Fibroblast of skin of scalp (primary cell): ENCODE data around the gene PLIN5.
A peak's percentile ranks its signal among the peaks of the same experiment; 100 is the strongest.

ENCODE experiments used
- DNase-seq: peaks from one replicate; pipeline ENCODE4 v3.0.0-alpha.2; 2013

PLIN5 gene

DNA sequence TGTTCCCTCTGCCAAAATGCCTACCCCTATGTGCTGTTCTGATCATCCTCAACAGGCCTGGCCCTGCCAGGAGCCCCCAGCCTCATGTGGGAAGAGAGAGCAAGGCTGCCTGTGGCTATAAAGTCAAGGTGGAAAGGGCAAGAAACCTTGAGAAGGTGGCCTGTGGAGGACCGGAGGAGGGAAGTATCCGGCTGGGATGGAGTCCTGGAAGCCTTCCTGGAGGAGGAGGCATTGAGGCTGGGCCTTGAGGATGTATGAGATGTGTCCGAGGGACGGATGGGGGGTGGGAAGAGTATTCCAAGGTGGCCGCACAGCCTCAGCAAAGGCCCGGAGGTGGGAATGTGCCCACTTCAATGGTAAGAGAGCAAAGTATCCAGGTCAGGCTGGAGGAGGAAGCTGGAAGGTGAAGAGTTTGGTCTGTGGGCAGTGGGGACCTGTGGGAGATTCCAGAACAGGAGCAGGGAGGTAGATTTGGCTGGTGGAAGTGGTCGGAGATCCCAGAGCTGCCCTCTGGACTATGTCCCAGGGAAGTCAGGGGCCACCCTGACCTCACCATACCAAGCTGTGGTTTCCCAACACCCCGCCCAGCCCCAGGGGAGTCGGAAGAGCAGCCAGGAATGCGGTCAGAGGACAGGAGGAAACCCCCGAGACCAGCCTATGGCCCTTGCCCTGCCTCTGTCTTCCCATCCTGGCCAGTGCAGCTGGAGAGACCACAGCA lies 13.7 kb downstream of the PLIN5 start:
- DNase-seq, result no peak

DNA sequence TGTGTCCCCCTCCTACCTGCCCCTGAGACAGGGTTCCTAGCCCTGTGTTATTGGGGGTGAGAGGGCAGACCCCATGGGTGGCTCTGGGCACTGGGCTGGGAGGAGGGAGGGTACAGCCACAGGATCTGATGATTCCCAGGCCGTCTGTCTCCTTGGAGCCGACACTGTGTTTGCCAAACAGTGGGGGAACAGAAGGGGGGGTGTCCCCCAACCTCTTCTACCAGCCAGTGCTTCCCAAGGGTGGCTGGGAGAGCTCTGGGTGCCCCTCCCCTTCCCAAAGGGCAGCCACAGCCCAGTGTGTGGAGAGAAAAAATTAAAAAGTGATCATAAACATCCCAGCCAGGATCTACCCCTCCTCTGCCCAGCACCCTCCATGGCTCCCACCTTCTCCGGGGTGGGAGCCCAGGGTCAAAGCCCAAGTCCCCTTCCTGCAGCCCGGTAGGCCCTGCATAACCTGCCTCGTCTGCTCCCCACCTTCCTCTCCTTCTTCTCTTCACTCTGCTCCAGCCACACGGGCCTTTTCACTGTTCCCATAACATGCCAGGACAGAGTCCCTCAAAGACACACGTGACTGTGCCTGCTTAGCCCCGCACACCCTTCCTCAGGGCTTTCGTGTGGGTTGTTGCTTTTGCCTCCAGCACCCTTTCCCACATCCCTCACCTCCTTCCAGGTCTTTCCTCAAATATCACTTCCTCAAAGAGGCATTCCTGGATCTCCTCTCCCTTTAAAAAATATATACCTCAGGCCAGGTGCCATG lies 15.3 kb downstream of the PLIN5 start:
- no peak for DNase-seq

DNA sequence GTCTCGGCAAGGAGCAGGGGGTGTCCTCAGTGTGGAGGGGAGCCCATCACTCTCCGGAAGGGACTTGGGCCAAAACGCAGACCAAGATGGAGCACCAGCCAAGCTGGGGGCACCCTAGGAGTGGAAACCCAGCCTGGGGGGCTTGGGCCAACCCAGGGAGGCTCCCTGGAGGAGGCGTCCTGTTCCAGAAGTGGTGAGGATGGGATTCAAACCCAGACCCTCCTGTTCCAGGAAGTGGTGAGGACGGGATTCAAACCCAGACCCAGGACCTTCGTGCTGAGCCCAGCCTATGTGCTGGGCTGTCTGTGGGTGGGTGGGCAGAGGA lies 15.9 kb downstream of the PLIN5 start:
- DNase-seq, result no peak

DNA sequence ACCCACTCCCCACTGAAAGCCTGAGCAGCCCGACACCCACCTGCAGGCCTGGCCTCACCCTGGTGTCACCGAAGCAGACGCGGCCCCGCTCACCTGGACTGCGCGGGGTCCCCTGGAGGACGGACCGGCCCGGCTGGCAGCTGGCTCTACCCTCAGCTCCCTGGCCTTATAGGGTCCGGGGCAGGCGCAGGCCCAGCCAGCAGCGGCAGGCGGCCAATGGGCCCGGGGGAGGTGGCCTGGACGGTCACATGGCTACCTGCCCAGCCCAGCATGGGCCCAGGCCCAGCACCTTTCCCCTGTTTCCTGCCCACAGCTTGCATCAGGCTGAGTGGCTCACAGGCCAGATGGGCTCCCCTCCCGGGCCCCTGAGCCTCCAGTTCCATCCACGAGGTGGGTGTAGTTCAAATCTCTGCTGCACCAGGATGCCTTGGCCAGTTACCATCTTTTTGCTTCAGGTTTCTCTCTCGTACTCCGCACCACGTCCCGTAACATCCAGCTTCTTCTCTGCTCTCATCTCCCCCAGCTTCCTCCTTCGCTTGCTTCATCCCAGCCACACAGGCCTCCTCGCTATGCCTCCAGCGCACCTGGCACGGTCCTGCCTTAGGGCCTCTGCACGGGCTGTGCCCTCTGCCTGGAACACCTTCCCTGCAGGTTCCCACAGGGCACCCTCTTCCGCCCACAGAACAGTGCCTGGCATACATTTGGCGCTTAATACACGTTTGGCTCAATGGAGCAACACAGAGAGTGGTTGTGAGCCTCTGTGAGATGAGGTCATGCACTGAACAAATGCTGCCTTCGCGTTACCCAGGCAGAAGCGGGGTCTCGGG lies 16.5 kb downstream of the PLIN5 start, which contains the start of gene PLIN4:
TSS of gene PLIN4 (minus strand) at position 142 of the 827 bp plus-strand sequence. CDS start 214 bp downstream, outside the sequence.
- no peak for DNase-seq

DNA sequence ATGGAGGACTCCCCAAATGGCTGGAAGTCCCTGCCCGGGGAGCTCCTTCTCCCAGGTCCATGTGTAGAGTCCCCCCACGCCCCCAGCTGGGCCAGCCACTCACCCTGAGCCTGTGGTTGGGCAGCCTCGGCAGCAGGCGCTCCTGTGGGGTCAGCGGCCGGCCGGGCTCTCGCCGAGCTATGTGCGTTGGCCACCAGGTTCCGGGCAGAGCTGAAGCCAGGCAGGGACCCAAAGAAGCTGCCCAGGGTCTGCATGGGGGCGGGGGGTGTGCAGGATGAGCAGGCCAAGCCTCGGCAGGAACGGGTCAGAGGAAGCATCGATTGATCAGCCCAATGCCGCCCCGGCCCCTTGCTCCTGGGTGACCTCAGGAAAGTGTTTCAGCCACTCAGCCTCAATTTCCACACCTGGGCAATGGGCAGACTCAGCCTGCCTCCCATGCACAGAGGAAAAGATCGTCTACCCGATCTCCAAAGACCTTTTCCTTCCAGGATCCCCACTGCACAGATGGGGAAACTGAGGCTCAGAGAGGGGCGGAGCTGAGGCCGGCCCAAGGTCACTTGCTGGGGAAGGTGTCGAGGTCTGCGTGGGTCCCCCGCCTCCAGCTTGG lies 17.5 kb downstream of the PLIN5 start:
- DNase-seq, result no peak

DNA sequence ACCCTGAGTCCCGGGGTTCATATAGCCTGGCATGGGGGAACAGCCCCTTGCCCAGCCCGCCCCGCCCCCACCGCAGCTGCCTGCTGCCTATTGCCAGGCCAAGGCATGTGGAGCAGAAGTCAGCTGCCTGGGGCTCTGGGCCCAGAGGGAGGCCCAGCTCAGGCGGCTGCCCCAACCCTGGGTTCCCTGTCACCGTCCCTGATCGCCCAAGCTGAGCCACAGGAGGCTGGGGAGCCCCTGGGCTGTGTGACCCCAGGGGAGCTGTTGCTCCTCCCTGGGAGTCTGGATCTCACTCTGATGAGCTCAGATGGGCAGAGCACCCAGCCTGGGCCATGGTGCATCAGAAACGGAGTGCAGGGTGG lies 18.1 kb downstream of the PLIN5 start:
- DNase-seq, result no peak

DNA sequence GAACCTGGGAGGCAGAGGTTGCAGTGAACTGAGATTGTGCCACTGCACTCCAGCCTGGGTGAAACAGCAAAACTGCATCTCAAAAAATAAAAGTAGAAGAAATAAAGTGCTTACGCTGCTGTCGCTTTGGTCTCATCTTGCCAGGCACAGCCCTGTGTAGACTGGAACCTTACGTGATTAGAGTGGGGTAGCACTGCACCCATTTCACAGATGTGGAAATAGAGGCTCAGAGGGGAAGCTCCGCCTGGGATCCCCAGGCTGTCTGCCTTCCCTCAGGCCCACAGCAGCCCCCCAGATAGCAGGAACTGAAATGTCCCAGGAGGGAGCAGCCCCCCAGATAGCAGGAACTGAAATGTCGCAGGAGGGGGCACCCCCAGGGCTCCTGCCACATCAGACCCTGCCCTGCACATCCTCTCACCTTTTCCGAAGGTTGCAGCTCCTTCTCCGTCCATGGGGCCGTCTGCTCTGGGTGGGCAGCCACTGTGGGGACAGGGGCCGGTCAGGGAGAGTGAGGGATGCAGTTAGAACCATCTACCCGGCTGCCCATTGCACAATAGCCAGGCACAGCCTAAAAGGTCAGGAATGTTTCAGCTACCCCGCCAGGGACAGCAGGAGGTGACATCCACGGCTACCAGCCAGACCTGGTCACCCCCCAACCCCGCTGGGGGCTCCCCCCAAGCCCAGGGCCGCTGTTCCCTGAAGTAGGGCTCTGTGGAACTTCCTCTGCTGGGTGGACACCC lies 18.7 kb downstream of the PLIN5 start:
- DNase-seq, result no peak

DNA sequence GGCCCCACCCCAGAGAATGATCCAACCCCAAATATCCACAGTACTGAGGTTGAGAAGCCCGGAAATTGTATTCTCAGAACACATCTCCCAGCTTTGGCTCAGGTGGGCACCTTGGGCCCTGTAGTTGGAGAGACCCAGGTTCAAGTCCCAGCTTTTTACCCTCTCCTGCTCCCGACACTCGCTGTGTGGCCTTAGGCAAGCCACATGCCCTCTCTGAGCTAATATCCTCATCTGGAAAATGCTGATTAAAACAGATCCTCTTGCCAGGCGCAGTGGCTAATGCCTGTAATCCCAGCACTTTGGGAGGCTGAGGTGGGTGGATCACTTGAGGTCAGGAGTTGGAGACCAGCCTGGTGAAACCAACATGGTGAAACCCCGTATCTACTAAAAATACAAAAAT lies 19.3 kb downstream of the PLIN5 start:
- DNase-seq, result no peak

DNA sequence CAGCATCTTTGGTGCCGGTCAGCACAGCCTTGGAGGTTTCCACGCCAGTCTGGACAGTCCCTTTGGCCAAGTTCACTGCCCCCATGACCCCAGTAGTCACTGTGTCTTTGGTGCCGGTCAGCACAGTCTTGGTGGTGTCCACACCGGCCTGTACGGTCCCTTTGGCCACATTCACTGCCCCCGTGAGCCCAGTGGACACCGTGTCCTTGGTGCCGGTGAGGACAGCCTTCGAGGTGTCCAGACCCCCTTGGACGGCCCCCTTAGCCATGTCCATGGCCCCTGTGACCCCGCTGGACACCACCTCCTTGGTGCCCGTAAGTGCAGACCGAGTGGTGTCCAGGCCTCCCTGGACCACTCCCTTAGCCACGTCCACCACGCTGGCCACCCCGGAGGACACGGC lies 21.8 kb downstream of the PLIN5 start:
- no peak for DNase-seq

DNA sequence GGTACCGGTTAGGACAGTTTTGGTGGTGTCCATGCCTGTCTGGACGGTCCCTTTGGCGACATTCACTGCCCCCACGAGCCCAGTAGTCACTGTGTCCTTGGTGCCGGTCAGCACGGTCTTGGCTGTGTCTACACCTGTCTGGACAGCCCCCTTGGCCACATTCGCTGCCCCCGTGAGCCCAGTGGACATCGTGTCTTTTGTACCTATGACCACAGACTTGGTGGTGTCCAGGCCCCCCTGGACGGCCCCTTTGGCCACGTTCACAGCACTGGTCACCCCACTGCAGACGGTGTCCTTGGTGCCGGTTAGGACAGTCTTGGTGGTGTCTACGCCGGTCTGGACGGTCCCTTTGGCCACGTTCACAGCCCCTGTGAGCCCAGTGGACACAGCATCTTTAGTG lies 23.0 kb downstream of the PLIN5 start:
- DNase-seq, result no peak

DNA sequence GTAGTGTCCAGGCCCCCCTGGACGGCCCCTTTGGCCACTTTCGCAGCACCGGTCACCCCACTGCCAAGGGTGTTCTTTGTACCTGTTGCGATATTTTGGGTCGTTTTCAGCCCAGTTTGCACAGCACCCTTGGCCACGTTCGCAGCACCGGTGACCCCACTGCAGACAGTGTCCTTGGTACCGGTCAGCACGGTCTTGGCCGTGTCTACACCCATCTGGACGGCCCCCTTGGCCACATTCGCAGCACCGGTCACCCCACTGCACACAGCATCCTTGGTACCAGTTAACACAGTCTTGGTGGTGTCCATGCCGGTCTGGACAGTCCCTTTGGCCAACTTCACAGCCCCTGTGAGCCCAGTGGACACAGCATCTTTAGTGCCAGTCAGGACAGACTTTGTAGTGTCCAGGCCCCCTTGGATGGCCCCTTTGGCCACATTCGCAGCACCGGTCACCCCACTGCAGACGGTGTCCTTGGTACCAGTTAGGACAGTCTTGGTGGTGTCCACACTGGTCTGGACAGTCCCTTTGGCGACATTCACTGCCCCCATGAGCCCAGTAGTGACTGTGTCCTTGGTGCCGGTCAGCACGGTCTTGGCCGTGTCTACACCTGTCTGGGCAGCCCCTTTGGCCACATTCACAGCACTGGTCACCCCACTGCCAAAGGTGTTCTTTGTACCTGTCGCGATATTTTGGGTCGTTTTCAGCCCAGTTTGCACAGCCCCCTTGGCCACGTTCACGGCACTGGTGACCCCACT lies 23.5 kb downstream of the PLIN5 start:
- no peak for DNase-seq

DNA sequence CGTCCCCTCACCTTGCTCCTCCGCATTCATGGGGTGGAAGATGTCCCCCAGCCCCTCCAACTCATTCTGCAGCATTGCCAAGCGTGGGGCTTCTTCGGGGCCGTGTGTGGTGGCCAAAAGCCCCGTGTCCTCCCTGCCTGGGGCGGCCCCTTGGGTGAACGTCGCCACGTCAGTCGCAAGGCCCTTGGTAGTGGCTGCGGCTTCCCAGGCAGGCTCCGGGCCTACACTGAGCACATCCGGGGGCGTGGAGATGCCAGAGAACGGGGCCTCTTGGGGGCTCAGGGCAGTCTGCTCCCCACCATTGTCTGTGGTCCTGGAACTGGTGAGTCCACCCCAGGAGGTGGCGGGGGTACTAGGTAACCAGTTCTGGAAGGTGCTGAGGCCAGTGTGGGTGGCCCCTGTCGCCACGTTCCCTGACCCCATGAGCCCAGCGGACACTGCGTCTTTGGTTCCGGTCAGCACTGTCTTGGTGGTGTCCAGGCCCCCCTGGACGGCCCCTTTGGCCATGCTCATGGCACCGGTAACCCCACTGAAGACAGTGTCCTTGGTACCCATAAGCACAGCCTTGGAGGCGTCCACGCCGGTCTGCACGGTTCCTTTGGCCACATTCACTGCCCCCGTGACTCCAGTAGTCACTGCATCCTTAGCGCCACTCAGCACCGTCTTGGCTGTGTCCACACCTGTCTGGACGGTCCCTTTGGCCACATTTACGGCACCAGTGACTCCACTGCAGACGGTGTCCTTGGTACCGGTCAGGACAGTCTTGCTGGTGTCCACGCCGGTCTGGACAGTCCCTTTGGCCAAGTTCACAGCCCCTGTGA lies 24.4 kb downstream of the PLIN5 start:
- no peak for DNase-seq

DNA sequence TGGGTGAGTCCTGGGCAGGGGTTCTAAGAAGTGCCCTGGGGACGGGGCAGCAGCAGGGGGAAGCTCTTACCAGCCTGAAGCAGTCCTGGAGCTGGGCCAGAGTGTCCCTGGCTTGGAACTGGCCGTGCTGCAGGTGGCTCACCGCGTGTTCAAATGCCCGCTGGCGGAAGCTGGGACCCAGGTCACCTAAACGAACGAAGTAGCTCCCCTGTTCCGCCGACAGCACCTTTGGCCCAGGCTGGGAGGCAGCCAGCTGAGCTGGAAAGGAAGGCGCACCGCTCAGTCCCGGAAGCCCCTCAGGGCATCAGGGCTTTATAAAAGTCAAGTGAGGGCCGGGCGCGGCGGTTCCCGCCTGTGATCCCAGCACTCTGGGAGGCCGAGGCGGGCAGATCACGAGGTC lies 26.3 kb downstream of the PLIN5 start:
- DNase-seq, result no peak

DNA sequence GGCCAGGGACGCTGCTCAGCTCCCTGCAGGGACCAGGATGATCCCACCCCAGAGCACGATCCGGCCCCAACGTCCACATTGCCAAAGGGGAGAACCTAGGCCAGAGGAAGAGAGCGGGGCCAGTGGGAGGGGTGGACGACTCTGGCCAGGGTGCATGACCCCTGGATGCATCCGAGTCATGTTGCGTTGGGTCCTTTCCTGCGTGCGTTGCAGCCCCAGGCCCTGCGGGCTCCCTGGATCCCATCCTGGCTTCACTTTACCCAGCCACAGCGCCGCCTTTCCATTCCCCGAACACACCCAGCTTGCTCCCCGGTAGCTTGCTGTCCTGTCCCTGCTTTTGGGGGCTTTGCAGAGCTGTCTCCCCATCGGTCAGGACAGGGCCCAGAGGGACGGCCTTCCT lies 27.2 kb downstream of the PLIN5 start:
- no peak for DNase-seq

DNA sequence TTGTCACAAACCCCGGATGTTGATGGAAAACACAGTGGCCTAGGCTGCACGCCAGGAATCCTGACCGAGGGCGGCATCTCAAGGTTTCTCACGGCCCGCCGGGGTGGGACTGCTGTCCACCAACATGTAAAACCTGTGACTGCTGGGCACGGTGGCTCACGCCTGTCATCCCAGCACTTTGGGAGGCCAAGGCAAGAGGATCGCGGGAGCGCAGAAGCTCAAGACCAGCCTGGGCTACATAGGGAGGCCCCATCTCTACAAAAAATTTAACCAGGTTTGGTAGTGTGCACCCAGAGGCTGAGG lies 27.9 kb downstream of the PLIN5 start:
- DNase-seq, result no peak

DNA sequence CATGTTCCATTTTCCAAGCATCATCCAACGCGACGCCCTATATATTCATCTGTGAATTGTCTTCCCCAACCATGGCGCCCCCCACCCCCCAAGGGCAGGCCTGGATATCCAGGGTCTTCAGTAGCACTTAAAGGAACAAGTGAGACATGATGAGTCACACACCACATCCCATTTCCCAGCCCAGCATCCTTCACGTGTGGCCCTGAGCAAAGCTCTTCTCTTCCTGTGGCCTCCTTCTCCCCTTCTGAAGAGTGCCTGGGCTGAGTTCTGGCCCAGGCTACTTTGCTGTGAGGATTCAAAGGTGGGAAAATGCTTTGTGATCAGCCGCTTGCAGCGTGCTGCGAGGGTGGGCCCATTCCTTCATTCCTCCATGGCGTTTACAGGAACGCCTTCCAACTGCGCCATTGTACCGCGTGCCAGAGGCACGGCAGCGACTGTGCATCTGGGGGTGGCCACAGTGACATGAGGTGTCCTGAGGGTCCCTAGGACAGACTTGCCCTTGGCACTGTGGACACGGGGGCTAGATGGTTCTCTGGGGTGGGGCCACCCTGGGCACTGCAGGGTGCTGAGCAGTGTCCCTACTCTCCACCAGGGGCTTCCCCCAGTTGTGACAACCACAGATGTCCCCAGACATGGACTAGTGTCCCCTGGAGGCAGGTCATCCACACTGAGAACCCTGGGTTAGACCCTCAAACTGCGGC lies 28.4 kb downstream of the PLIN5 start:
- DNase-seq, result peak; percentile 52

DNA sequence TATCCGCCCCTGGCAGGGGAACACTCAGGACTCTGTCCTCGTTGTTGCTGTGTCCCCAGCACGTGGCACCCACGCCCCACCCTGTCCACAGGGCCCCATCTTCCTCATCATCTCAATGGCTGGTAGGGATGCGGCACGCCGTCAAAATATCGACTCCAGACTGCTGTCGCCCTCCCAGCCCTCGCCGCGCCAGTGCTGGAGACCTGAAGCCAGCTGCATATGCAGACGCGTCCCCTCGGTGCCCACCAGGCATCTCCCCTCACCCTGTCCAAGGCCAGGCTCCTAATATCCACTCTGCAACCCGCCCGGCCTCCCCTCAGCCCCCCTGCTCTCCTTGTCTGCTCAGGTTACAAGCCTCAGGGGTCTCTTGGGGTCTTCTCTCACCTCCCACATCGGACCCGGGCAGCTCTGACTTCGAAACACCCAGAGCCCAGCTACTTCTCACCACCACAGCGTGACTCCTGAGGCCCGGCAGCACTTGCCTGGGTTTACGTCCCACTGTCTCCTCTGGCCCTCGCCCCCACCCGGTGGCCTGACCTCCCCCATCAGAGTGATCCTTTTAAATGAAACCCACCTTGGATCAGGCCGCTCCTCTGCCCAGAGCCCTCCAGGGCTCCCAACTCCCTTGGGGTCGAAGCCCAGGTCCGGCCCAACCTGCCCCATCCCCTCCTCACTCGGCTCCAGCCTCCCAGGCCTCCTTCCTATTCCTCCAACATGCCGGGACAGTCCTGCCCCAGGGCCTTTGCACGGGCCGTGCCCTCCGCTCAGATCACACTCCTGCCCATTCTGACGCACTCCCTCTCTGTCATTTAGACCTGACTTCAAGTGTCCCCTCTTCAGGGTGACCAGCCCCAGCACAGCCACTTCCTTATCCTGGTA lies 29.2 kb downstream of the PLIN5 start:
- DNase-seq, result no peak

DNA sequence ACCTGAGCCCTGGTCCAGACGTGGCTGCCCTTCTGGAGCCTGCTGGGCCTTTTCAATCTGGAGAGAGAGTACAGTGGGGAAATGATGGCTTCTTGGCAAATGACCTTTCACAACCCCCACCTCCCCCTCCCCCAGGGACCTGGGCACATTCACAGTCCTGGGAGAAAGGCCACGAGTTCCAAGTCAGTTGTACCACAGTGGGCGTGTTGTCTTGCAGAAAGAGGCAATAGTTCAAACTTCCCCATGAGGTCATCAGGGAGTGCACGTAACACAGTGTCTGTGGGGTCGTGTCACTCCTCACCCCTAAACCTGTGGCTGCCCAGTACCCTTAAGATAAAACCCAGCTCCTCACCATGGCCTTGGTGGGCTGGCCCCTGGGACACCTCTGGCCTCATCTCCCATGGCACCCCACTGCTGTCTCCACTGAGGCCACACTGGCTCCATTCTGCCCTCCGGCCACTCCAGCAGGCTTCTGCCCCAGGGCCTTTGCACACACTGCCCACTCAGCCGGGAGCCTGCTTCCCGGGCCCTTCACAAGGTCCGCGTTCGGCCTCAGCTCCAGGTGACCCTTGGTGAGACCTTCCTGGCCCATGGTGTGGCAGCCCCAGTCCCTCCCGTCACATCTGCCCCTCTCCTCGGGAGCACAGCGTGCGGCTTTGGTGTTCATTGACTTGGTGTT lies 30.0 kb downstream of the PLIN5 start:
- no peak for DNase-seq

DNA sequence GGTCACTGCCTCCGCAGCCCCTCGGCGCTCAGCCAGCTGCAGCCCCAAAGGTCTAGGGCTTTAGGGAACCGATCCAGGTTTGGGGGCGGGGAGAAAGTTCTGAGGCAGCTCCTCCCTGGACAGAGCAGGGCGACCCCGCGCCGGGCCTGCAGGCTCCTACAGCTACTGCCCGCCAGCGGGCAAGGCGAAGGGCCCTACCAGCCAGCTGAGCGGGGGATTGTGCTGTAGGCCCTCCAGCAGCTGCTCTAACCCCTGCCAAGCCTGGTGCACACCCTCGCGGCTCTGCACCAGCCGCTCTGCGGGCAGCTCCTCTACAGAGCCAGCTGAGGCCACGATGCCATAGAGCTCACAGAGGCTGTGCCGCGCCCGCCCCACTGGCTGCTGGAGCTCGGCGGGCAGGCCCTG lies 30.7 kb downstream of the PLIN5 start:
- no peak for DNase-seq
